GM18502 (cell line): Measurements from ENCODE around the gene GNB1L.

ENCODE experiments used
- ATAC-seq: cut with Tn5 transposase; IDR thresholded peaks from one replicate; pipeline ENCODE4 v1.9.1; 2021; ENCODE audit warnings: mild to moderate bottlenecking; ENCODE audit not compliant: unreplicated experiment, poor library complexity

GNB1L gene

GRCh38 chr22:19757140-19757984 is 97.3 kb downstream of the GNB1L start:
- ATAC-seq, result no peak

- no peak for ATAC-seq
These were observed 98.2 kb downstream of the GNB1L start for GRCh38 chr22:19756288-19757128.

- no peak for ATAC-seq
These were observed 98.9 kb downstream of the GNB1L start for GRCh38 chr22:19755722-19756287.

- ATAC-seq, result no peak
These were observed 99.4 kb downstream of the GNB1L start for GRCh38 chr22:19755145-19755710.

GRCh38 chr22:19754701-19755144 is 100.0 kb downstream of the GNB1L start:
- no peak for ATAC-seq

- no peak for ATAC-seq
These were observed 100.5 kb downstream of the GNB1L start for GRCh38 chr22:19753996-19754700.

GRCh38 chr22:19753090-19753842 is 101.4 kb downstream of the GNB1L start:
- ATAC-seq, result no peak

GRCh38 chr22:19751497-19752245 is 103.0 kb downstream of the GNB1L start:
- no peak for ATAC-seq

GRCh38 chr22:19750507-19751490 is 103.9 kb downstream of the GNB1L start:
- no peak for ATAC-seq

- no peak for ATAC-seq
These were observed 104.8 kb downstream of the GNB1L start for GRCh38 chr22:19749876-19750275.

- no peak for ATAC-seq
These were observed 105.5 kb downstream of the GNB1L start for GRCh38 chr22:19748991-19749664.

GRCh38 chr22:19748139-19748538 is 106.5 kb downstream of the GNB1L start:
- no peak for ATAC-seq

- no peak for ATAC-seq
These were observed 107.1 kb downstream of the GNB1L start for GRCh38 chr22:19747551-19747950.

- no peak for ATAC-seq
These were observed 107.9 kb downstream of the GNB1L start for GRCh38 chr22:19746726-19747125.

GRCh38 chr22:19745155-19746101 is 109.2 kb downstream of the GNB1L start:
- ATAC-seq, result no peak
